ENCODE measurements around the gene ZMYND8. TPM values are rescaled to one million over a fixed set of nuclear protein-coding genes. Genes with fewer than 3 reads are reported as not detected.

ZMYND8 gene
- total and polyA plus RNA-seq, 4 donors, result 14.2 to 46.4 (median 30.1) TPM

DNA sequence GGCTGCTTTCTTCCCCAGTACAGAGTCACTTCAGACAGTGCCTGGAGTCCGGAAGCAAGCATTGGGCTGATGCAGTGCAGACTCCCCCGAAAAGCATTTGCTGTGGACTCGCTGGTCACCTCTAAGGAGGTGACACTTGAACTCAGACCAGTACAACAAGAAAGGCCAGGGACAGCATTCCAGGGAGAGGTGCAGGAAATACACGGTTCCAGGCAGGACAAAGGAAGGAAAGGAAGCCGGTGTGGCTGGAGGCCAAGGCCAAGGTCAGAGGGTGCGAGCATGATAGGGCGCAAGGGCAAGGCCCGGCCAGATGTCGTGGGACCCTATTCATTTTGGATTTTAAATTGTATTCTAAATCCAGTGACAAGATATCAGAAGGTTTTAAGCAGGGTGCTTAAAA is 160.9 kb downstream of the ZMYND8 start:
- DNase-seq (no peak), ATAC-seq (ENCODE audit: insufficient read depth, low FRiP score) (no peak)
- Histone ChIP-seq H3K9ac (ENCODE audit: insufficient read depth in 1 of 2, low read length in 2 of 2) (no peak overlapping the region), H3K4me1 (ENCODE audit: control insufficient read depth in 5 of 5, insufficient read depth in 5 of 5, low read length in 5 of 5) (no peaks in the 10 kb centered on the region), H3K36me3 (ENCODE audit: control insufficient read depth in 4 of 4, insufficient read depth in 4 of 4, low read length in 4 of 4) (no peaks in the 10 kb centered on the region), H3K27ac (ENCODE audit: low read depth in 1 of 2, low read length in 1 of 2) (no peak overlapping the region), H3K27me3 (ENCODE audit: control insufficient read depth in 3 of 3, insufficient read depth in 3 of 3, low read length in 2 of 3) (no peaks in the 10 kb centered on the region), H3K4me3 (no peak overlapping the region), H3K9me3 (ENCODE audit: control insufficient read depth in 4 of 4, insufficient read depth in 3 of 4, low read length in 3 of 4) (no peaks in the 10 kb centered on the region)
- TF ChIP-seq, protein P1, sequence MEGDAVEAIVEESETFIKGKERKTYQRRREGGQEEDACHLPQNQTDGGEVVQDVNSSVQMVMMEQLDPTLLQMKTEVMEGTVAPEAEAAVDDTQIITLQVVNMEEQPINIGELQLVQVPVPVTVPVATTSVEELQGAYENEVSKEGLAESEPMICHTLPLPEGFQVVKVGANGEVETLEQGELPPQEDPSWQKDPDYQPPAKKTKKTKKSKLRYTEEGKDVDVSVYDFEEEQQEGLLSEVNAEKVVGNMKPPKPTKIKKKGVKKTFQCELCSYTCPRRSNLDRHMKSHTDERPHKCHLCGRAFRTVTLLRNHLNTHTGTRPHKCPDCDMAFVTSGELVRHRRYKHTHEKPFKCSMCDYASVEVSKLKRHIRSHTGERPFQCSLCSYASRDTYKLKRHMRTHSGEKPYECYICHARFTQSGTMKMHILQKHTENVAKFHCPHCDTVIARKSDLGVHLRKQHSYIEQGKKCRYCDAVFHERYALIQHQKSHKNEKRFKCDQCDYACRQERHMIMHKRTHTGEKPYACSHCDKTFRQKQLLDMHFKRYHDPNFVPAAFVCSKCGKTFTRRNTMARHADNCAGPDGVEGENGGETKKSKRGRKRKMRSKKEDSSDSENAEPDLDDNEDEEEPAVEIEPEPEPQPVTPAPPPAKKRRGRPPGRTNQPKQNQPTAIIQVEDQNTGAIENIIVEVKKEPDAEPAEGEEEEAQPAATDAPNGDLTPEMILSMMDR (IDR thresholded peaks at IDR 0.05; ENCODE audit: control extremely low read depth, extremely low read depth), result no peak
- WGBS, 2 donors, result 56 to 62% methylated on average over 9 of the region's 9 CpGs

DNA sequence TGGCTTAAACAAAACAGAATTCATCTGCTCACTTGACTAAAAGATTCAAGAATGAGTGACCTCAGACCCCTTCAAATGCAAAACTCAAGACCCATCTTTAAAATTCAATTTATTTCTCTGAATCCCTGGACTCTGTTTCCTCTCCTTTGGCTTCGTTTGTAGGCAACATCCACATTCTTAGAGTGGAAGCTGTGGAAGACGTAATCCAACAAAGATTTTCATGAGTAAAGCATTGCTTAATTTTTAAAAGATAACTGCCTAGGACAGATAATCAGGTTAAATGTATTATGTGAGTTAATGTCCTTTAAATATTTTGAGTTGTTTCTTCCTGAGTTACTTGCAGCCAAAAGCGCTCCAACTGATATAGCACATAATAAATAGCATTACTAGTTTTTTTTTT is 164.5 kb downstream of the ZMYND8 start:
- no peak overlapping the region for H3K4me3 ChIP-seq
- TF ChIP-seq, protein P1 (IDR thresholded peaks at IDR 0.05; ENCODE audit: control extremely low read depth, extremely low read depth), result no peak
- H3K27ac ChIP-seq (ENCODE audit: low read depth in 1 of 2, low read length in 1 of 2), result no peak overlapping the region
- no peaks in the 10 kb centered on the region for H3K27me3 ChIP-seq (ENCODE audit: control insufficient read depth in 3 of 3, insufficient read depth in 3 of 3, low read length in 2 of 3)
- WGBS, 2 donors, result 78 to 84% methylated on average over 3 of the region's 3 CpGs
- no peaks in the 10 kb centered on the region for H3K9me3 ChIP-seq (ENCODE audit: control insufficient read depth in 4 of 4, insufficient read depth in 3 of 4, low read length in 3 of 4)
- H3K4me1 ChIP-seq (ENCODE audit: control insufficient read depth in 5 of 5, insufficient read depth in 5 of 5, low read length in 5 of 5), result no peaks in the 10 kb centered on the region
- no peaks in the 10 kb centered on the region for H3K36me3 ChIP-seq (ENCODE audit: control insufficient read depth in 4 of 4, insufficient read depth in 4 of 4, low read length in 4 of 4)
- DNase-seq, result peak in 2 of 3 donors; percentile 54 to 59
- no peak overlapping the region for H3K9ac ChIP-seq (ENCODE audit: insufficient read depth in 1 of 2, low read length in 2 of 2)
- no peak for ATAC-seq (ENCODE audit: insufficient read depth, low FRiP score)

DNA sequence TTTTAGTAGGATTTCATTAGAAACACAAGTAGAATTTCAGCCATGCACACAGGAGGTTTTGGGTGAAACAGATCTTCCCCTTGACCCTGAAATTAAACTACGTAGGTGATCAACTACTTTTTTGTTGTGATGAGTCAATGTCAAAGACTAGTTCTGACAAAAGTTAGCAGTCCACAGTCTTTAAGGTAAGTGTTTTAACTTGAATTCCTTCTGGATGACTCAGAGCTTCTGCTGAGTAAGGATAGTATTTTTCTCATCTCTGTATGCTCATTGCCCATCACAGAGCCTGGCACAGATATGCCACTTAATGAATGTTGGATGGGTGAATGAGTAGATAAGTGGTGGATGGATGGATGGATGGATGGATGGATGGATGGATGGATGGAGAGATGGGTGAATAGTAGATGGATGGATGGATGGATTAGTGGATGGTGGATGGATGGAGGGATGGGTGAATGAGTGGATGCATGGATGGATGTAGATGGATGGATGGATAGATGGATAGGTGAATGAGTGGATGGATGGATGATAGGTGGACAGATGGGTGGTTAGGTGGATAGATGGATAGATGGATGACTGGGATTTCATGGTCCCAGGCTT is 165.3 kb downstream of the ZMYND8 start:
- no peak overlapping the region for H3K4me3 ChIP-seq
- no peaks in the 10 kb centered on the region for H3K9me3 ChIP-seq (ENCODE audit: control insufficient read depth in 4 of 4, insufficient read depth in 3 of 4, low read length in 3 of 4)
- H3K27ac ChIP-seq (ENCODE audit: low read depth in 1 of 2, low read length in 1 of 2), result no peak overlapping the region
- no peak for DNase-seq
- no peaks in the 10 kb centered on the region for H3K36me3 ChIP-seq (ENCODE audit: control insufficient read depth in 4 of 4, insufficient read depth in 4 of 4, low read length in 4 of 4)
- no peak for ATAC-seq (ENCODE audit: insufficient read depth, low FRiP score)
- no peaks in the 10 kb centered on the region for H3K27me3 ChIP-seq (ENCODE audit: control insufficient read depth in 3 of 3, insufficient read depth in 3 of 3, low read length in 2 of 3)
- H3K4me1 ChIP-seq (ENCODE audit: control insufficient read depth in 5 of 5, insufficient read depth in 5 of 5, low read length in 5 of 5), result no peaks in the 10 kb centered on the region
- WGBS, 2 donors, result 85 to 90% methylated on average over 1 of the region's 1 CpG
- no peak overlapping the region for H3K9ac ChIP-seq (ENCODE audit: insufficient read depth in 1 of 2, low read length in 2 of 2)
- TF ChIP-seq, protein P1 (IDR thresholded peaks at IDR 0.05; ENCODE audit: control extremely low read depth, extremely low read depth), result no peak

DNA sequence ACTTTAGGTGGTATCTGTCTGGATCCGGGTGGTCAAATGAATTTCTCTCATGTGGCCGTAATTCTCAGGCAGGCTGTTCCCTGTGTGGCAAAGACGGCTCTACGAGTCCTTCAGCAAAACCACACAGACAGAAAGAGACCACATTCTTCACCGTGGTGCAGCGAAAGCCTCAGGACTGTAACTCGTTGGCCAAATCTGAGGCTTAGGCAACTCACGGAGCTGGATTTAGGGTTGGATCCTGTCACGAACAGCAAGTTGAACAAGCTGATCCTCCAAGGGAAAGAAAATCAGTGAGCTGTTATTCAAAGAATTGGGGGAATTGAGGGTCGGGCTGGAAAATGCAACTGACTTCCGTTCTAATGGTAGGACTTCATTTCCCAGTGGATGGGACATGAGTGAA is 167.4 kb downstream of the ZMYND8 start:
- no peak overlapping the region for H3K27ac ChIP-seq (ENCODE audit: low read depth in 1 of 2, low read length in 1 of 2)
- no peaks in the 10 kb centered on the region for H3K36me3 ChIP-seq (ENCODE audit: control insufficient read depth in 4 of 4, insufficient read depth in 4 of 4, low read length in 4 of 4)
- no peaks in the 10 kb centered on the region for H3K27me3 ChIP-seq (ENCODE audit: control insufficient read depth in 3 of 3, insufficient read depth in 3 of 3, low read length in 2 of 3)
- DNase-seq, result no peak
- no peaks in the 10 kb centered on the region for H3K4me1 ChIP-seq (ENCODE audit: control insufficient read depth in 5 of 5, insufficient read depth in 5 of 5, low read length in 5 of 5)
- 57 to 61% methylated on average over 11 of the region's 11 CpGs for WGBS, 2 donors
- no peak overlapping the region for H3K9ac ChIP-seq (ENCODE audit: insufficient read depth in 1 of 2, low read length in 2 of 2)
- ATAC-seq (ENCODE audit: insufficient read depth, low FRiP score), result no peak
- TF ChIP-seq, protein P1 (IDR thresholded peaks at IDR 0.05; ENCODE audit: control extremely low read depth, extremely low read depth), result no peak
- no peaks in the 10 kb centered on the region for H3K9me3 ChIP-seq (ENCODE audit: control insufficient read depth in 4 of 4, insufficient read depth in 3 of 4, low read length in 3 of 4)
- no peak overlapping the region for H3K4me3 ChIP-seq
